Upper lobe of right lung (tissue), 1 donor: ENCODE measurements around the gene GRIA1. TPM values are rescaled to one million over a fixed set of nuclear protein-coding genes. Genes with fewer than 3 reads are reported as not detected.

Experiments used
- ATAC-seq: fragments of 200-7000 bp; cut with Tn5 transposase; one replicate; pipeline ENCODE4 v1.9.1; 2020; ENCODE audit warnings: mild to moderate bottlenecking, moderate library complexity
- DNase-seq: peaks from one replicate; pipeline ENCODE4 v3.0.0-alpha.2; 2020
- H3K27ac ChIP-seq: fragments of 200-600 bp; one replicate; pipeline ENCODE4 v1.8.0; 2022
- H3K27me3 ChIP-seq: fragments of 200-600 bp; one replicate; pipeline ENCODE4 v1.8.0; 2022; ENCODE audit warnings: mild to moderate bottlenecking
- H3K36me3 ChIP-seq: fragments of 200-600 bp; one replicate; pipeline ENCODE4 v1.8.0; 2022
- H3K4me1 ChIP-seq: fragments of 200-600 bp; one replicate; pipeline ENCODE4 v1.8.0; 2022
- H3K4me3 ChIP-seq: fragments of 200-600 bp; one replicate; pipeline ENCODE4 v1.8.0; 2022; ENCODE audit warnings: mild to moderate bottlenecking
- H3K9me3 ChIP-seq: fragments of 200-600 bp; one replicate; pipeline ENCODE4 v1.8.0; 2022
- intact Hi-C: fragments of 100-400 bp; cut with DNase I; formaldehyde crosslinking; loops from one replicate; pipeline ENCODE4 v1.11.0; 2022
- total RNA-seq: library from RNA; stranded (reverse); fragmentation: NEBNext Ultra II Directional; extraction: Animal tissue kit (Norgen Biotek cat#: 25700); gene quantifications from one replicate; pipeline ENCODE4 v1.2.1, GENCODE V29; 2021
- TF ChIP-seq, protein P1 (sequence below): fragments of 200-600 bp; IDR thresholded peaks from one replicate; pipeline ENCODE4 v1.8.0; 2022; ENCODE audit warnings: antibody characterized with exemption
- donor health status: DM: no; HTN: yes; CAD: no; lungs with severe emphysema.

The GRIA1 gene
- total RNA-seq, 1 donor from 2014 or later, result 21.9 TPM

DNA sequence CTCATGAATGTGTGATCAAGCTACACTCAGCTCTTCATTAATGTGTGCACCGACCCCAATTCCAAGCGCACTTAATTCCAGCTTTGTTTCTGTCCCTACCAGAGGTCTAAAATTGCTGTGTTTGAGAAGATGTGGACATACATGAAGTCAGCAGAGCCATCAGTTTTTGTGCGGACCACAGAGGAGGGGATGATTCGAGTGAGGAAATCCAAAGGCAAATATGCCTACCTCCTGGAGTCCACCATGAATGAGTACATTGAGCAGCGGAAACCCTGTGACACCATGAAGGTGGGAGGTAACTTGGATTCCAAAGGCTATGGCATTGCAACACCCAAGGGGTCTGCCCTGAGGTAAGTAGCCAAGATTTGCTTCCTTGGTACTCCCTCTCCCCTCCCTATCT lies 279.6 kb downstream of the GRIA1 start:
- intact Hi-C loops, result no loop called here
- Histone ChIP-seq H3K27me3 (no peaks in the 10 kb centered on the region), H3K27ac (no peak overlapping the region), H3K9me3 (no peaks in the 10 kb centered on the region), H3K36me3 (no peaks in the 10 kb centered on the region), H3K4me3 (no peak overlapping the region), H3K4me1 (no peaks in the 10 kb centered on the region)
- DNase-seq, result no peak
- no peak for ATAC-seq
- TF ChIP-seq, protein P1, sequence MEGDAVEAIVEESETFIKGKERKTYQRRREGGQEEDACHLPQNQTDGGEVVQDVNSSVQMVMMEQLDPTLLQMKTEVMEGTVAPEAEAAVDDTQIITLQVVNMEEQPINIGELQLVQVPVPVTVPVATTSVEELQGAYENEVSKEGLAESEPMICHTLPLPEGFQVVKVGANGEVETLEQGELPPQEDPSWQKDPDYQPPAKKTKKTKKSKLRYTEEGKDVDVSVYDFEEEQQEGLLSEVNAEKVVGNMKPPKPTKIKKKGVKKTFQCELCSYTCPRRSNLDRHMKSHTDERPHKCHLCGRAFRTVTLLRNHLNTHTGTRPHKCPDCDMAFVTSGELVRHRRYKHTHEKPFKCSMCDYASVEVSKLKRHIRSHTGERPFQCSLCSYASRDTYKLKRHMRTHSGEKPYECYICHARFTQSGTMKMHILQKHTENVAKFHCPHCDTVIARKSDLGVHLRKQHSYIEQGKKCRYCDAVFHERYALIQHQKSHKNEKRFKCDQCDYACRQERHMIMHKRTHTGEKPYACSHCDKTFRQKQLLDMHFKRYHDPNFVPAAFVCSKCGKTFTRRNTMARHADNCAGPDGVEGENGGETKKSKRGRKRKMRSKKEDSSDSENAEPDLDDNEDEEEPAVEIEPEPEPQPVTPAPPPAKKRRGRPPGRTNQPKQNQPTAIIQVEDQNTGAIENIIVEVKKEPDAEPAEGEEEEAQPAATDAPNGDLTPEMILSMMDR, result no peak

- Histone ChIP-seq H3K27me3 (no peaks in the 10 kb centered on the region), H3K4me1 (no peaks in the 10 kb centered on the region), H3K4me3 (no peak overlapping the region), H3K9me3 (no peaks in the 10 kb centered on the region), H3K27ac (no peak overlapping the region), H3K36me3 (no peaks in the 10 kb centered on the region)
- TF ChIP-seq, protein P1, result no peak
- ATAC-seq (no peak), DNase-seq (no peak)
- intact Hi-C loops, result no loop called here
Observed at GRCh38 chr5:153774686-153775085, 284.2 kb downstream of the GRIA1 start.

DNA sequence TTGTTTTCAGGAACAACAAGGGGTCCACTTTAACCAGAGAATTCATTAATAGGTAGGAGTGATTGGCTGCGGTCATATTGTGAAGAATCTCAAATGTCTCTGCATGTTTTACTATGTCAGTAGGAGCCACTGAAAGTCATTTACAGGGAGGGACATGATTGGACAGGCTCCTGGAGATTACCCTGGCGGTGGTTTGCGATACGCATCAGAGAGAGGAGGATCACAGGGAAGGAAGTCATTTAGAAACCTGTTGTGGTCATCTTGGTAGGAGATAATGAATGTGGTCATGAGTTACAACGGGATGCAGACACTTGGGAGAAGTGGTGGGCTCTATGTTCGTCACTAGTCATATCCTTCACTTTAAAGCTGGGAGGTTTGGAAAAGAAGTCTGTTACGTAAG lies 285.5 kb downstream of the GRIA1 start:
- H3K27ac ChIP-seq, result no peak overlapping the region
- no peaks in the 10 kb centered on the region for H3K36me3 ChIP-seq
- DNase-seq (no peak), ATAC-seq (no peak)
- H3K27me3 ChIP-seq, result no peaks in the 10 kb centered on the region
- H3K9me3 ChIP-seq, result no peaks in the 10 kb centered on the region
- TF ChIP-seq, protein P1, result no peak
- no peak overlapping the region for H3K4me3 ChIP-seq
- no peaks in the 10 kb centered on the region for H3K4me1 ChIP-seq
- intact Hi-C loops, result no loop called here

DNA sequence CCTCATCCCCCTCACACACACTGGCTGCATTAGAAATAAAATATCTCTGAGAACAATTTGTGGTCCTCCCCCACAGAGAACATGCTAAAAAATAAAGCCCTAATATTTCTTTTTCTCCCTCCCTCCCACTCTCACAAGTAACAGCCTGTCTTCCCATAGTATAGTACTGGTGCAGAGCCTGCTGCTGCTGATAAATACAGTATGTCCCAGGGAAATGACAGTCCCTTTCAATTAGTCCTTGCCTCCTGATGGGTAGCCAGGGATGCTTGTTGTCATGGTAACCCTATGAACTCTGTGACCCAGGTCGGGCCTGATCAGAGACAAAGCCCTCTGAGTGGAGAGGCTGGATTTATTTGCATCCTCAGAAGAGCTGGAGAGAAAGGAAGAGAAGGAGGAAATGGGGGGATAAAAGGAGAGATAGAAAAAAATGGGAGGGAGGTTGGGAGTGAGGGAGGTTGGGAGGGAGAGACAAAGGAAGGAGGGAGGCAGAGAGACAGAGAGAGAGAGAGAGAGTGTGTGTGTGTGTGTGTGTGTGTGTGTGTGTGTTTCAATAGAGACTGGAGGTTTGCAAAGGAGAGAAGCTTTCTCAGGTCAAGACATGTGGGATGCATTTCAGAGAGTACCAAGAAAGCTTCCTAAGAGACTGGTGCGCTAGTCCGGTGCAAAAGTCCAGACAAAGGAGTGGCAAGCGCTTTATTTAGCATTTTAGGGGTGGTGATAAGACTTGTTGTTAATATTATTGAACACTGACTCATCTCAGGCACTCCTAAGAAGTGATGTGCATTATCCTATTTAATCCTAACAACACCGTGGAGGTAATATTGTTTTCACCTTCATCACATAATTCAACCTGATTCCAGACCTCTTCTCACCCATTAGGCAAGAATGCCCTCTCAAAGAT lies 287.5 kb downstream of the GRIA1 start:
- Histone ChIP-seq H3K4me1 (no peaks in the 10 kb centered on the region), H3K27ac (no peak overlapping the region), H3K4me3 (no peak overlapping the region), H3K27me3 (no peaks in the 10 kb centered on the region), H3K36me3 (no peaks in the 10 kb centered on the region), H3K9me3 (no peaks in the 10 kb centered on the region)
- intact Hi-C loops, result no loop called here
- DNase-seq (no peak), ATAC-seq (no peak)
- TF ChIP-seq, protein P1, result no peak

DNA sequence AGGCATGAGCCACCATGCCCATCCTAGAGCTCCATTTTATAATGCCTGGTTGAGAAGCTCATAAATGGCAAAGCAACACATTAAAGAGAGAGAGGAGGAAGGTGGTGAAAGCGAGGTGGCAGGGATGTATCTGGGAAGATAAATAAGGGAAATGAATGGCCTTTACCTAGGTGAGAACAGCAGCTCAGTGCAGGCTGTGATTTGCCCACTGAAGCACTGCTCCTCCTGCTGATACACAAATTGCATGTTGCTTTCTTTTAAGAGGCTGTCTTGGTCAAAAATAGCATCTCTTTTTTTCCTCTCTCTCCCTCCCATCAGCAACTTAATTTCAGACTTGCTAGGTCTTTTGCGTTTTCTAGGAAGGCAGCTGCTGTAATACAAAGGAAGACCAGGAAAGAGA lies 289.4 kb downstream of the GRIA1 start:
- H3K27me3 ChIP-seq, result no peaks in the 10 kb centered on the region
- no peak for ATAC-seq

More for the DNA sequence above, 289.4 kb downstream of the GRIA1 start:
- no peak overlapping the region for H3K27ac ChIP-seq
- intact Hi-C loops, result no loop called here
- no peaks in the 10 kb centered on the region for H3K9me3 ChIP-seq
- H3K4me1 ChIP-seq, result no peaks in the 10 kb centered on the region
- no peaks in the 10 kb centered on the region for H3K36me3 ChIP-seq
- TF ChIP-seq, protein P1, result no peak
- no peak for DNase-seq
- H3K4me3 ChIP-seq, result no peak overlapping the region
